GM12892 (cell line): Measurements from ENCODE around the gene LRRC51.

Experiments used
- POLR2A ChIP-seq: IDR thresholded peaks from 2 replicates; pipeline ENCODE4 v1.6.1; 2011; ENCODE audit warnings: low read depth, low read length, control low read depth
- POLR2AphosphoS5 ChIP-seq: IDR thresholded peaks from 2 replicates; pipeline ENCODE4 v1.6.1; 2011; ENCODE audit warnings: low read depth, low read length, control low read depth

DNA sequence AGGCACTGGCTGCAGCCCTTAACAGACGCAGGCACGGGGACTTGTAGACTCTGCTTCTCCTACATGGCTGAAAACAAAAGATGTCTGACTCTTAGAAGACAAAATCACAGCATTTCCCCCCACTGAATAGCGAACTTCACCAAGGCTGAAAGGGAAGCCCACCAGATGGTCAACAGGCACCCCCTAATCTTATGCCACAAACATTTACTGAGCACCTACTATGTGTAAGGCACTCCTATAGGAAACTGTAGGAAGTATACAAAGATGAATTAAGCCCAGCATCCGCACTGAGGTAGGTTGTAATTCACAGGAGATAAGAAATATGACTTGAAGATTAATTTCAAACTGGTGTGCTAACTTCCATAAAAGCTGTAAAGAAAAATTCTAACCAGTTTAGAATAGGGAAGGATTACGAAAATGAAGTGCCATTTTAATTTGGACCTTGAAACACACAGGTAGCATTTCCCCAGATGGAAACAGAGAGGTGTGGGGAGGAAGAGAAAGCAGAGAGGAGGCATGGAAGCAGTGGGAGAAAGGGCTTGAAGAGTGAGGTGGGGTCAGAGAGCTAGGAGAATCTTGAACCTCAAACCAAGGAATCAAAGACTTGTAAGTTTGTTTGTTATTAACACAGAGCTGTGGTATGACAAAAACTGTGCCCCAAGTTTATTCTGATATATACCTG, 38.4 kb upstream of the LRRC51 start:
- TF ChIP-seq POLR2A (no peak), POLR2AphosphoS5 (no peak)
